ENCODE measurements around the gene ZNF496.

Gene ZNF496

DNA sequence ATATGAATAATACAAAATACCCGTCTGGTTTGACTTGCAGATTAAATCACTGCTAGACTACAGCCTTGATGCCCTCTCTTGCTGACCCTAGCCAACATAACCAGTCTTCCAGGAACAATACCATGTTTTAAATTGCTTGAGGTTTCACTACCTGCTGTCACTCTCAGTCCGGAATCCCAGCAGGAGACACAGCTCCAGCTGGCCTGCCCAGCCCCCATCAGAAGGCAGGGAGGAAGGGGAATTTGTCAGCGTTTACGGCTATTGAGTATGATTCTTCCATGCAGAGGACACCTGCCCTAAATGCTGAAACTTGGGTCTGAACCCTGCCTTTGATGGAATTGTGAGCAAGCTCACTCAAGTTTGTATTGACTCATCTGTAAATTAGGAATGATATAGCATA, 33.0 kb downstream of the ZNF496 start:
- H2BK120ac ChIP-seq (ENCODE audit: insufficient read depth, low read length, poor library complexity) = no peak overlapping the region
- no peak overlapping the region for H3K4ac ChIP-seq (ENCODE audit: low read depth, low read length)
- no peak overlapping the region for H2AFZ ChIP-seq (ENCODE audit: insufficient read depth, low read length, poor library complexity)
- H2BK12ac ChIP-seq (ENCODE audit: low read length) = no peak overlapping the region
- H3K4me1 ChIP-seq (ENCODE audit: control insufficient read depth in 1 of 2, insufficient read depth in 2 of 2, low read length in 2 of 2) = peaks cover 0 to 4% of the 10 kb centered on the region in 2 experiments
- no peak overlapping the region for H3K4me2 ChIP-seq (ENCODE audit: low read length)
- no peak overlapping the region for H2BK5ac ChIP-seq (ENCODE audit: low read depth, low read length, poor library complexity)
- no peak overlapping the region for H3K18ac ChIP-seq (ENCODE audit: low read length)
- no peak overlapping the region for H3K9ac ChIP-seq (ENCODE audit: low read length)
- H3K9me3 ChIP-seq (ENCODE audit: insufficient read depth, low read depth, low read length) = no peaks in the 10 kb centered on the region
- H4K91ac ChIP-seq (ENCODE audit: low read depth, low read length) = no peak overlapping the region
- H3K36me3 ChIP-seq (ENCODE audit: control insufficient read depth in 1 of 2, insufficient read depth in 2 of 2, low read length in 2 of 2) = peaks cover 36 to 55% of the 10 kb centered on the region in 2 experiments
- no peaks in the 10 kb centered on the region for H3K27me3 ChIP-seq (ENCODE audit: insufficient read depth, low read length)
- H4K12ac ChIP-seq (ENCODE audit: low read depth, low read length) = no peak overlapping the region
- no CpG with 5 or more reads among the region's 4 CpGs for WGBS (ENCODE audit: extremely low coverage, insufficient coverage, insufficient read length)
- H3K23ac ChIP-seq (ENCODE audit: low read length) = no peak overlapping the region
- H4K8ac ChIP-seq (ENCODE audit: low read depth, low read length) = no peak overlapping the region
- H2AK5ac ChIP-seq (ENCODE audit: low read length) = no peak overlapping the region
- no peaks in the 10 kb centered on the region for H3K79me2 ChIP-seq (ENCODE audit: control insufficient read depth, insufficient read depth, low read length, poor library complexity)
- H3K14ac ChIP-seq (ENCODE audit: low read length) = no peak overlapping the region
- no peaks in the 10 kb centered on the region for H3K79me1 ChIP-seq (ENCODE audit: low read length)
- no peak overlapping the region for H3K4me3 ChIP-seq (ENCODE audit: low read depth, low read length)
- no peak overlapping the region for H3K27ac ChIP-seq (ENCODE audit: low read depth, low read length)
- DNase-seq = no peak

DNA sequence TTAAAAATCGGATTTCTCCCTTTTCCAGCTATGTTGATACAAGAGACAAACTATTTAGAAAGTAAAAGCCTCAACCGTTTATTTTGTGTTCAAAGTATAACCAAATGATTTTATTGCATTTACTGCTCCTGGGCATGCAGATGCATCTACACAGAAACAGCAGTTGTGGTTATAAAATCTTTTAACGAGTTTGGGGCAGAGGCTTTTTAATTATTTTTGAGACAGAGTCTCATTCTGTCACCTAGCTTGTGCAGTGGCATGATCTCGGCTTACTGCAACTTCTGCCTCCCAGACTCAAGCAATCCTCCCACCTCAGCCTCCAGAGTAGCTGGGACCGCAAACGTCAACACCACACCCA, 33.6 kb downstream of the ZNF496 start:
- Histone ChIP-seq H3K23ac (ENCODE audit: low read length) (no peak overlapping the region), H2BK12ac (ENCODE audit: low read length) (no peak overlapping the region), H4K8ac (ENCODE audit: low read depth, low read length) (no peak overlapping the region), H2BK5ac (ENCODE audit: low read depth, low read length, poor library complexity) (no peak overlapping the region), H3K79me2 (ENCODE audit: control insufficient read depth, insufficient read depth, low read length, poor library complexity) (no peaks in the 10 kb centered on the region), H2BK120ac (ENCODE audit: insufficient read depth, low read length, poor library complexity) (no peak overlapping the region), H3K4me3 (ENCODE audit: low read depth, low read length) (no peak overlapping the region), H3K4ac (ENCODE audit: low read depth, low read length) (no peak overlapping the region), H3K18ac (ENCODE audit: low read length) (no peak overlapping the region), H3K4me2 (ENCODE audit: low read length) (no peak overlapping the region), H2AK5ac (ENCODE audit: low read length) (no peak overlapping the region), H3K4me1 (ENCODE audit: control insufficient read depth in 1 of 2, insufficient read depth in 2 of 2, low read length in 2 of 2) (peaks cover 0 to 5% of the 10 kb centered on the region in 2 experiments), H3K9ac (ENCODE audit: low read length) (no peak overlapping the region), H4K91ac (ENCODE audit: low read depth, low read length) (no peak overlapping the region), H3K79me1 (ENCODE audit: low read length) (no peaks in the 10 kb centered on the region), H3K14ac (ENCODE audit: low read length) (no peak overlapping the region), H3K27ac (ENCODE audit: low read depth, low read length) (no peak overlapping the region), H3K27me3 (ENCODE audit: insufficient read depth, low read length) (no peaks in the 10 kb centered on the region), H4K12ac (ENCODE audit: low read depth, low read length) (no peak overlapping the region), H3K36me3 (ENCODE audit: control insufficient read depth in 1 of 2, insufficient read depth in 2 of 2, low read length in 2 of 2) (peaks cover 36 to 52% of the 10 kb centered on the region in 2 experiments), H3K9me3 (ENCODE audit: insufficient read depth, low read depth, low read length) (no peaks in the 10 kb centered on the region), H2AFZ (ENCODE audit: insufficient read depth, low read length, poor library complexity) (no peak overlapping the region)
- no peak for DNase-seq
- no CpG with 5 or more reads among the region's 6 CpGs for WGBS (ENCODE audit: extremely low coverage, insufficient coverage, insufficient read length)

DNA sequence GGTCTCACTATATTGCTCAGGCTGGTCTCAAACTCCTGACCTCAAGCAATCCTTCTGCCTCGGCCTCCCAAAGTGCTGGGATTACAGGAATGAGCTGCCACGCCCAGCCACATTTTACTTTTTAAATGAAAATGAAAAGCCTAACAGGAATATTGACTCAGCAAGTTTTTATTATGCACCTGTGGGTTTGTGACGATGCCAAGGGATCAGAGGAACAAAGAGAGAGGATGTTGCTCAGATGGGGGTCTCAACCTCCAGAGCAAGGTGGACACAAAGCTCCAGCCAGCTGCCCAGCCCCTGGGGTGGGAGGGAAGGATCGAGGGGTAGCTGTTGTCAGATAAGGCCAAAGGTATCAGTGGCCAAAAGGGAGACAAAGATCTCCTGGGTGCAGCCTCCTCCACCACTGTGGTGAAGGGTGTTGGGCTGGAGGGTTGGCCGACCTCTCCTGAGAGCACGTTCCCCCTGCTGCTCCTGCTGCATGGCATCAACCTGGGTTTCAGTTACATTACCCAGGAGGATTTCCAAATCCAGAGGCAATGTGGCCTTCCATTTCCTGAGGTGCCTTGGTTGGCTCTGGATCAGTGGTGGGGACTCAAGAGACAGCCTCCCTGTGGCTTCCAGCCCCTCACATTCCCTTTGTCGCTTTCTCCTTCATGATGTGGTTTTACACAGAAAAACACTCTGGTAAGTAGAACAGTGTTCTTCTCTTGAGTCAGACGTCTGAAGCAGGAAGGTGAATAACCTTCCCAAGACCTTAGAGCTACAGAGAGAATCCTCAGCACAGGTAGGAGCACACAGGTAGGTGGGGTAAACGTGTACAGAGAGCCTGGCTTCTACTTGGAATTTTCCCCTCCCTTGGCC, 34.2 kb downstream of the ZNF496 start:
- Histone ChIP-seq H3K4me2 (ENCODE audit: low read length) (no peak overlapping the region), H3K4me3 (ENCODE audit: low read depth, low read length) (no peak overlapping the region), H4K8ac (ENCODE audit: low read depth, low read length) (no peak overlapping the region), H2BK120ac (ENCODE audit: insufficient read depth, low read length, poor library complexity) (no peak overlapping the region), H3K79me1 (ENCODE audit: low read length) (no peaks in the 10 kb centered on the region), H3K23ac (ENCODE audit: low read length) (no peak overlapping the region), H3K18ac (ENCODE audit: low read length) (no peak overlapping the region), H3K79me2 (ENCODE audit: control insufficient read depth, insufficient read depth, low read length, poor library complexity) (no peaks in the 10 kb centered on the region), H3K9me3 (ENCODE audit: insufficient read depth, low read depth, low read length) (no peaks in the 10 kb centered on the region), H3K4me1 (ENCODE audit: control insufficient read depth in 1 of 2, insufficient read depth in 2 of 2, low read length in 2 of 2) (peaks cover 0 to 6% of the 10 kb centered on the region in 2 experiments), H4K91ac (ENCODE audit: low read depth, low read length) (no peak overlapping the region), H4K12ac (ENCODE audit: low read depth, low read length) (no peak overlapping the region), H2BK5ac (ENCODE audit: low read depth, low read length, poor library complexity) (no peak overlapping the region), H2AK5ac (ENCODE audit: low read length) (no peak overlapping the region), H3K9ac (ENCODE audit: low read length) (no peak overlapping the region), H2AFZ (ENCODE audit: insufficient read depth, low read length, poor library complexity) (no peak overlapping the region), H3K36me3 (ENCODE audit: control insufficient read depth in 1 of 2, insufficient read depth in 2 of 2, low read length in 2 of 2) (peaks cover 33 to 46% of the 10 kb centered on the region in 2 experiments), H2BK12ac (ENCODE audit: low read length) (no peak overlapping the region), H3K27ac (ENCODE audit: low read depth, low read length) (no peak overlapping the region), H3K27me3 (ENCODE audit: insufficient read depth, low read length) (no peaks in the 10 kb centered on the region), H3K4ac (ENCODE audit: low read depth, low read length) (no peak overlapping the region), H3K14ac (ENCODE audit: low read length) (no peak overlapping the region)
- DNase-seq = no peak
- no CpG with 5 or more reads among the region's 9 CpGs for WGBS (ENCODE audit: extremely low coverage, insufficient coverage, insufficient read length)

DNA sequence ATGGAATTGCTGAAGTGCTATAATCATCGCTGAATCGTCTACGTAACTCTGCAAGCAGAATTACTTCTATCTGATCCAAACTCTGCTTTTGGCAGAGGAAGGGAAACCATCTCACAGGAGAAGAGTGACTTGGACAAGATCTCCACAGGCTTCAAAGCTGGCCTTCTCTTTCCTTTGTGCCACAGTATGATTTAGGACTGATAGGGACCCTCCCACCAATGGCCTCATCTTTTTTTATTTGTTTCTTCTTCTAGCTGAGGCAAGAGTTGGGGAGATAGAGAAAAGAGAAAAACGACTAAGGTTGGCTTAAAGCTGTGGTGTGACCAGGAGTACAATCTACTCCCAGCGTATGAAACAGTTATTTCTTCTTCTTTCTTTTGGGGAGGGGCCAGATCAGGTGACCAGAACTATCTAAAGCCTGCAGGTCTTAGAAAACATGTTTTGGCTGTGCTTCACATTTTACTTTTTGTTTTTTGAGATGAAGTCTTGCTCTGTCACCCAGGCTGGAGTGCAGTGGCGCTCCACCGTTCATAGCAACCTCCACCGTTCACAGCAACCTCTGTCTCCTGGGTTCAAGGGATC, 35.0 kb downstream of the ZNF496 start:
- H3K79me1 ChIP-seq (ENCODE audit: low read length) = no peaks in the 10 kb centered on the region
- H3K36me3 ChIP-seq (ENCODE audit: control insufficient read depth in 1 of 2, insufficient read depth in 2 of 2, low read length in 2 of 2) = peaks cover 25 to 38% of the 10 kb centered on the region in 2 experiments
- no peak overlapping the region for H2BK5ac ChIP-seq (ENCODE audit: low read depth, low read length, poor library complexity)
- H2BK12ac ChIP-seq (ENCODE audit: low read length) = no peak overlapping the region
- H4K12ac ChIP-seq (ENCODE audit: low read depth, low read length) = no peak overlapping the region
- H3K4me1 ChIP-seq (ENCODE audit: control insufficient read depth in 1 of 2, insufficient read depth in 2 of 2, low read length in 2 of 2) = peaks cover 2 to 9% of the 10 kb centered on the region in 2 experiments
- H3K27ac ChIP-seq (ENCODE audit: low read depth, low read length) = no peak overlapping the region
- no peak overlapping the region for H3K14ac ChIP-seq (ENCODE audit: low read length)
- H3K23ac ChIP-seq (ENCODE audit: low read length) = no peak overlapping the region
- H3K18ac ChIP-seq (ENCODE audit: low read length) = no peak overlapping the region
- H3K4me3 ChIP-seq (ENCODE audit: low read depth, low read length) = no peak overlapping the region
- no peak overlapping the region for H2AFZ ChIP-seq (ENCODE audit: insufficient read depth, low read length, poor library complexity)
- no CpG with 5 or more reads among the region's 8 CpGs for WGBS (ENCODE audit: extremely low coverage, insufficient coverage, insufficient read length)
- no peak overlapping the region for H3K9ac ChIP-seq (ENCODE audit: low read length)
- H3K27me3 ChIP-seq (ENCODE audit: insufficient read depth, low read length) = no peaks in the 10 kb centered on the region
- no peak overlapping the region for H3K4me2 ChIP-seq (ENCODE audit: low read length)
- H3K4ac ChIP-seq (ENCODE audit: low read depth, low read length) = no peak overlapping the region
- no peak overlapping the region for H4K91ac ChIP-seq (ENCODE audit: low read depth, low read length)
- H4K8ac ChIP-seq (ENCODE audit: low read depth, low read length) = no peak overlapping the region
- peaks cover 2% of the 10 kb centered on the region for H3K9me3 ChIP-seq (ENCODE audit: insufficient read depth, low read depth, low read length)
- H2BK120ac ChIP-seq (ENCODE audit: insufficient read depth, low read length, poor library complexity) = no peak overlapping the region
- H2AK5ac ChIP-seq (ENCODE audit: low read length) = no peak overlapping the region
- no peak for DNase-seq
- H3K79me2 ChIP-seq (ENCODE audit: control insufficient read depth, insufficient read depth, low read length, poor library complexity) = no peaks in the 10 kb centered on the region

Data from trophoblast cell (in vitro differentiated cells and primary cell).